ENCODE data around the gene MYH9.
A peak's percentile ranks its signal among the peaks of the same experiment; 100 is the strongest.
"Not testable (repeated sequence)": the region's sequence is repeated elsewhere in the genome, so short reads cannot be mapped to it uniquely, and the experiment has no call there.

The MYH9 gene

DNA sequence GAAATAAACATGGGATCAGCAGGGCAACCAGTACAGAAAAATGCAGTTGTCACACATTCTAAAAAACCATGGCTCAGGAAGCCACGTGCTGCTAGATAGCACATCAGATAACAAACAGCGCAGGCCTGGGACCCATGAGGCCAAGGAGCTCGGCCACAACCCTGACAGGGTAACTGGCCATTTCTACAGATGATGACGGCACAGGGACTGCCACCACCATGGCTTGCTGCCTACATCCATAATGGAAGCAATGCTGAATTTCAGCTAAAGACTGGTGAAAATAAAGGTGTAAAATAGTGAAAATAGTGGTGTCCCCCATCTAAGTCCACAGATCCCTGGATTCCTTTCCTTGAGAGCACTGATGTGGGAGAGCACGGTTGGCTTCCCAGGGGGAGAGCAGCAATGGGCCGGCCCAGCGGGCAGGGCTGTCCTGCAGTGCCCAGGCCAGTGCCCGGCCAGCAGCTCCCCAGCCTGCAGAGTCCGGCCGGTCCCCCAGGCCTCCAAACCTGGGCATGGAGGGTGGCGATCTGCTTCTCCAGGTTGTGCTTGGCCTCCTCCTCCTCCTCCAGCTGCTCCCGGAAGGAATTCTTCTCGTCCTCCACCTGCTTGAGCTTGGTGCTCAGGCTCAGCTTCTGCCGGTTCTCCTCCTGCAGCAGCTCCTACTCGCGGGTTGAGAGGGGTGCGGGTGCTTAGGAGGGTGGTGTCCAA is 94.8 kb downstream of the MYH9 start:
- DNase-seq (ENCODE audit: low read depth in 2 of 2) = no peak

DNA sequence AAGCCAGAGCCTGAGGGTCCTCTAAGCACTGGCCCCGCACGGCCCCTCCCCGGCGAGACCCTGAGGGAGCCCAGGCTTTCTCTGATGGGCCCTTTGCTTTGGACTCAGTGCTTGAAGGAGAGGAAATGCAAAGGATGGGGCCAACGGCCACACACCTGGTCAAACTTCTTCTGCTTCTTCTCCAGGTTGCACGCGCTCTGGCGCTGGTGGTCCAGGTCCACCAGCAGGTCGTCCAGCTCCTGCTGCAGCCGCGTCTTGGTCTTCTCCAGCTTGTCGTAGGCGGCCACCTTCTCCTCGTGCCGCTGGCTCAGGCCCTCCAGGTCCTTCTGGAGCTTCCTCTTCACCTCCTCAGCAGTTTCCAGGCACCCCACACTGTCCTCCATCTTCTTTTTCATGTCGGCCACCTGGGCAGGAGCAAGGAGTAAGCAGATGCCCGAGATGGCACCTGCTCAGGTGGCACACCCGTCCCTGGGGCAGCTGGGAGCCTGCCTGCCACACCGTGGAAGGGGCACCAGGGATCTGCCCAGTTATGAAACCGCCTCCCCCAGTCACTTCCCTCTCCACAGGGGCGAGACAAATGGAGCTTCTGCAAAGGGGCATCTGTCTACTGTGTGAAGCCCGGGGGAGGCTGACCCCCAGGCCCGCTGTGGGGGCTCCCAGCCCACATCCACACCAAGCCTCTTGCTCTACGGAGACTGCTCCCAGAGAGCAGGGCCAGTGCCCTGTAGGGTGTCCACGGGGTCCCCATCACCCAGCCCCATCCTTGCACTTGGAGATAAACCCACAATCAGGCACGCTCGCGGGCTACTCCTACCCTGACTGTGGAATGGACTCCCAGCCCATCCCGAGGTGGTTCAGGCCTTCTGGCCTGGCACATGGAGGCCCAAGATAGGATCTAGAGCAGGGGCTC is 95.7 kb downstream of the MYH9 start:
- no peak for DNase-seq (ENCODE audit: low read depth in 2 of 2)

DNA sequence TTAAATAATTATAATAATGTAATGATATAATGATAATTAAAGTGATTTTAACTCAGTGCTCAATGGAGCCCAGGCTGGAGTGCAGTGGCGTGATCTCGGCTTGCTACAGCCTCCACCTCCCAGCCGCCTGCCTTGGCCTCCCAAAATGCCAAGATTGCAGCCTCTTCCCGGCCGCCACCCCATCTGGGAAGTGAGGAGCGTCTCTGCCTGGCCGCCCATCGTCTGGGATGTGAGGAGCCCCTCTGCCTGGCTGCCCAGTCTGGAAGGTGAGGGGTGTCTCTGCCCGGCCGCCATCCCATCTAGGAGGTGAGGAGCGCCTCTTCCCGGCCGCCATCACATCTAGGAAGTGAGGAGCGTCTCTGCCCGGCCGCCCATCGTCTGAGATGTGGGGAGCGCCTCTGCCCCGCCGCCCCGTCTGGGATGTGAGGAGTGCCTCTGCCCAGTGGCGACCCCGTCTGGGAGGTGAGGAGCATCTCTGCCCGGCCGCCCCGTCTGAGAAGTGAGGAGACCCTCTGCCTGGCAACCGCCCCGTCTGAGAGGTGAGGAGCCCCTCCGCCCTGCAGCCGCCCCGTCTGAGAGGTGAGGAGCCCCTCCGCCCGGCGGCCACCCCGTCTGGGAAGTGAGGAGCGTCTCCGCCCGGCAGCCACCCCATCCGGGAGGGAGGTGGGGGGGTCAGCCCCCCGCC is 97.2 kb downstream of the MYH9 start:
- DNase-seq (ENCODE audit: low read depth in 2 of 2) = not testable (repeated sequence)

DNA sequence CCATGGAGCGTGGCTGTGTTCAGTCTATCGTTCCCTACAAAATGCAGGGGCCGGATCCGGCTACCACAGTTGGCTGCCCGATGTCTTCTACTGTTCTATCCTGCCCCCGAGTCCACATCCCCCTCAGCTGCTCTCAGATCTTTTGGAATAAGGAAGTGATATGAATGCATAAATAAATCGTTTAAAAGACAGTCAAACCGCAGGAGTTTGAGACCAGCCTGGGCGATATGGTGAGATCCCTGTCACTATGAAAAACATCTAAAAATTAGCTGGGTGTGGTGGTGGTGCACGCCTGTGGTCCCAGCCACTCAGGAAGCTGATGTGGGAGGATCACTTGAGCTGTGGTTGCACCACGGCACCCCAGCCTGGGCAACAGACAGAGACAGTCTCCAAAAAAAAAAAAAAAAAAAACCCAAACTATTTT is 97.8 kb downstream of the MYH9 start:
- DNase-seq (ENCODE audit: low read depth in 2 of 2) = not testable (repeated sequence)

DNA sequence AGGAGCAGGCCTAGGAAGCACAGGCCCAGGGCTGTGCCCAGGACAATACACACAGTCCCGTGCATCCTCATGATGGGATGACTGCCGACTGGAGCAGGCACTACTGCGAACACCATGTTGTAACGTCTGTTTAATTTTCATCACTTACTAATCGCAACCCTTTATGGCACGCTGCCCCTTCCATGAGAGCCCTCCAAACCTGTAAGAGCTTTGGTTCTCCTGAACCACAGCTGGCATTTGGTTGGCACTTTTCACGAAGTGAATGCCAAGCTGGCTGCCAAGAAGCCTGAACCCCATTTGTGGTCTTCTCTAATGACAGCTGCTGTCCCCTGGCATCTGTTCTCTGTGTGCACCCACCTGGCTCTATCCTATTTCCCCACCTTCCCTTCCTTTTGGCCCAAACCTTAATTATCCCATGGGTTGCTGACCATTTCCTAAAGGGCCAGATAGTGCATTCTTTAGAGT is 98.3 kb downstream of the MYH9 start:
- no peak for DNase-seq (ENCODE audit: low read depth in 2 of 2)

DNA sequence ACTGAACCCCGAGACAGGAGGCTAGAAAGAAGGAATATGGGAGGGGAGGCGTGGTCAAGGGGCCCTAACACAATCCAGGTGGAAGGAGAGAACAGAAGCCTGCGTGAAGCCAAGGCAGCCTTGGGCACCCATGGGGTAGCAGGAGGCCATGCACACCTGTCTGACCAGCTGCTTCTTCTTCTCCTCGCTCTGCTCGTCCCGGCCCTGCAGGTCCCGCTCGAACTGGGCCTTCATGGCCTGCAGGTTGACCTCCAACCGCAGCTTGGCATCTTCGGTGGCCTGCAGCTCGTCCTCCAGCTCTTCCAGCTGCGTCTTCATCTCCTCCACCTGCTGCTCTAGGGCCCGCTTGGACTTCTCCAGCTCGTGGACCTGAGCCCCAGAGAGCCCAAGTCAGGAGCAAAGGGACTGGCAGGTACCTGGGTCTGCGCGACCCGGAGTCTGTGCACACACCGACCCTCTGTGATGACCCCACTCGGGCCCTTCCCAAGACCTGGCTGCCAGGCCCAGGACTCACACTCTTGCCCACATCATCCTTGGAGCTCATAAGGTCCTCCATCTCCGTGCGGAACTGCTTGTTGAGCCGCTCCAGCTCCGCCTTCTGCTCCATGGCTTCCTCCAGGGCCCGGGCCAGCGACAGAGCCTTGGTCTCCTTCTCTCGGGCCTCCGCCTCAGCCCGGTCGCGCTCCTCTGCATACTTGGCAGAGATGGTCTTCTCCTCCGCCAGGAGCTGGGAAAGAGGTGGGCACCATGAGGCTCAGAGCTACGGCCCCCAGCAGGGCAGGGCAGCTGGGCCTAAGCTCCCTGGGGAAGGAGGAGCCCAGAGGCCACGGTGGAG is 99.0 kb downstream of the MYH9 start:
- no peak for DNase-seq (ENCODE audit: low read depth in 2 of 2)

DNA sequence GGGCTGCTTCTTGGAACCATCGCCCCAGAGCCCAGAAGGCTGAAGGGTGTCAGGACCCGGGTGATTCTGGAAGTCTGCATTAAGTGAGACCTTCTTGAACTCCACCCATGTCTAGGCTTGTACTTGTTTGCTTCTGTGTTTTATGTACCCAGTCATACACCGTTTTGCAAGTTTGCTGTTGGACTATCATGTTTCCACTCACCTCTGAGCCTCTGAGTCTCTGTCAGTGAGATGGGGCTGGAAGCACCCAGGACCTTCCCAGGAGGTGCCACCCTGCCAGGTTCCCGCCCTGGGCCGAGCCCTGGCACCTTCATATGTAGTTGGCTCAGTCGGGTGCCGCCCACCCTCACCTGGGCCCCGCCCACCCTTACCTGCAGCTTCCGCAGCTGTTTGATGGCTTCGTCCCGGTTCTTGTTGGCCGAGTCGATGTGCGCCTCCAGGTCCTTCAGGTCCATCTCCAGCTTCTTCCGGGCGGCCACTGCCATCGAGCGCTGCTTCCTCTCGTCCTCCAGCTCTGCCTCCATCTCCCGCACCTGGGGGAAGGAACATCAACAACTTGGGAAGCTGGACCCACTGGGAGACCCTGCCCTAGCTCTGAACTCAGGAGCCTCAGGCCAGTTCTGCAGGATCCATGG is 99.8 kb downstream of the MYH9 start:
- no peak for DNase-seq (ENCODE audit: low read depth in 2 of 2)

DNA sequence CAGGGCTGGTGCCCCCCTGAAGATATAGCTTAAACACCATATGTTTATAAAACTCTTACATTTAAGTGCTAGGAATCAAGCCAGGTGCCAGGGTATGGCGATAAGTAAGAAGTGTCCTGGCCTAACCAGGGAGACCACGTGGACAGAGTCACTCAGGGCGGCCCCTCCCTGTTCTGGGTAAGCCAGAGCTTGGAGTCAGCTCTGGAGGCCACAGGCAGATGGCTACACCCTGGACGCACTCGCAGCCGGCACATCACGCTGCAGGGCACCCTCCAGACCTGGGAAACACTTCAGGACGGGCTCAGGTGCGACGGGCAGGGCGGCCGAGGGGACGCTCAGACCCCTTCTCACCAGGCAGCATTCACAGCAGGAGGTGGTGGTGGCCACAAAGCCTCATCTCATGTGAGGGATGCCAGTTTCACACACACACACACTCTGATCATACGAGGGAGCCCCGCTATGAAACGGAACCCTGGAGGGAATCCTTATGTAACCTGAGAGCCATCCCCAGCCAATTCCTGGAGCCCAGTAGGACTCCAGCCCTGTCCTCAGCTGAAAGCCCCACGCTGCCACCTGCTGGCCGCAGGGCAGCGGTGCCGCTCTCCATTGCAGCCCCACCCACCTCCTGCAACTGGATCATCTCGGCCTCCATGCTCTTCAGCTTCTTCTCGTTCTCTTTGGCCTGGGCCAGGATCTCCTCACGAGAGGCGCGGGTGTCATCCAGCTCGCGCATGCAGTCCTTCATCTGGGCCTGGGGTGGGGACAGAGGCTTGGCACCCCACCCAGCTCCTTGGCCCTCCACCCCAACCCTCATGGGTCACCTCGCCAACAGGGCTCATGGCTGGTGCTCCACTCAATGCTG is 101.4 kb downstream of the MYH9 start:
- DNase-seq (ENCODE audit: low read depth in 2 of 2) = peak; percentile 34 to 42

DNA sequence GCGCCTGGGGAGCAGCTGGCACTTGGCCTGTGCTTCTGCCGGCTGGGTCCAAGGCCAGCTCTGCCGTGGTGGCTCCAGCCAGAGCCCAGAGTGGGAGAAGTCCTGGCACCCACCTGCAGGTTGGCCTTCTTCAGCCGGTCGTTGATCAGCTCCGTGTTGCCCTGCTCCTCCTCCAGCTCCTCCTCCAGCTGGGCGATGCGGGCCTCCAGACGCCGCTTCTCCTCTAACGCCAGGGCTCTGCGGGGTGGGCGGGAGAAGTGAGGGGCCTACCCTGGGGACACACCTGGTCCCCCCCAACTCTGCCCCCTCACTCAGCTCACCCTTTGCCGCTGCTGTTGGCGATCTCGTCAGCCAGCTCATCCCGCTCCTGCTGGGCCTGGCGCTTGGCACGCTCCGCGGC is 102.2 kb downstream of the MYH9 start:
- DNase-seq (ENCODE audit: low read depth in 2 of 2) = no peak

DNA sequence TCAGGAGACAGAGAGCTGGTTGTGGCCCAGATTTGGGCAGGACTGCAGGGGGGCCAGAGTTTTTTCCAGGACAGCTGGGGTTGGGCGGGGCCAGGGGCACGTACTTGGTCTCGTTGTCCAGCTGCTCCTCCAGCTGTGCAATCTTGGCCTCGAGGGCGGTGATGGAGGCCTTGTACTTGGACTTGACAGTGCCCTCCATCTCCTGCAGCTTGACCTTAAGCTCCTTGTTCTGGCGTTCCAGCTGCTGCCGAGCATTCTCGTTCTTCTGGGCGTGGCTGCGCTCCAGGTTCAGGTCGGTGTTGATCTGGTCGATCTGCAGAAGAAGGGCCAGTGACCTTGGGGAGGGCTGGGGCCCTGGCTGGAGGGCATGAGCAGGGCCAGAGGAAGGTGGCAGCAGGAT is 102.8 kb downstream of the MYH9 start:
- no peak for DNase-seq (ENCODE audit: low read depth in 2 of 2)

DNA sequence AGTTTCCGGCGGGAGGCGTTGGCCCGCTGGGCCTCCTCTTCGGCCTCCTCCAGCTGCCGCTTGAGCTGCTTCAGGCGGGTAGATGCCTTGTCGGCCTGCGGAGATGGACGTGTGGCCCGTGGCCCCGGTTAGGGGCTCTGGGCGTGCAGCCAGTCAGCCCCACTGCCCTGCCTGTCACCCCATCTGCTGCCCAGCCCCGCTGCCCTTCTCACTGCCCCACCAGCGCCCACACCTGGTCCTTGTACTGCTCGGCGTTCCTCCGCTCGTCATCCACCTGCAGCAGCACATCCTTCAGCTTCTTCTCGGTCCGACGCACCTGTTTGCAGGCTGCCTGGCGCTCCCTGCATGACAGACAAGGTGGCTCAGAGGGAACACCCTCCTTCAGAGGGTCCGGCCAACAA is 103.6 kb downstream of the MYH9 start:
- DNase-seq (ENCODE audit: low read depth in 2 of 2) = no peak

DNA sequence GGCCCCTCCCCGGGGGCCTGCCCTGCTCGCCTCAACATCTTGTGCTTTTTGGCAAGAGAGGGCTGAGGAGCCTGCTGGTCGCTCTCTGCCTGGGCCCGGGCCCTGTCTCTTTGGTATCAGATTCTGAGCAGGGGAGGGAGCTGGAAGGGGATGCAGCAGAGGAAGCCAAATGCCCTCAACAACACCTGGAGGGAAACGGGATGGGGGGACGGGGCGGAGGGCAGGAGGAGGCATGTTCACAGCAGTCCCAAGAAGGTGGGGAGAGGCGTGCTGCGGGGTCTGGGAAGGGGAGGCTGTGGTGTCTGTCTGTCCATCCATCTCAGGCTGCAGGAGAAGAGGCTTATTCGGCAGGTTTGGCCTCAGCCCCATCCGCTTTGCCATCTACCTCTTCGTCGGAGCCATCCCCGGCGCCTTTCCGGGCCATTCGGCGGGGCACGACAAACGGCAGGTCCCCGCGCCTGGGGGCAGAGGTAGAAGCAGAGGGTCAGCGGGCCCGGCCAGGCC is 105.4 kb downstream of the MYH9 start:
- no peak for DNase-seq (ENCODE audit: low read depth in 2 of 2)

DNA sequence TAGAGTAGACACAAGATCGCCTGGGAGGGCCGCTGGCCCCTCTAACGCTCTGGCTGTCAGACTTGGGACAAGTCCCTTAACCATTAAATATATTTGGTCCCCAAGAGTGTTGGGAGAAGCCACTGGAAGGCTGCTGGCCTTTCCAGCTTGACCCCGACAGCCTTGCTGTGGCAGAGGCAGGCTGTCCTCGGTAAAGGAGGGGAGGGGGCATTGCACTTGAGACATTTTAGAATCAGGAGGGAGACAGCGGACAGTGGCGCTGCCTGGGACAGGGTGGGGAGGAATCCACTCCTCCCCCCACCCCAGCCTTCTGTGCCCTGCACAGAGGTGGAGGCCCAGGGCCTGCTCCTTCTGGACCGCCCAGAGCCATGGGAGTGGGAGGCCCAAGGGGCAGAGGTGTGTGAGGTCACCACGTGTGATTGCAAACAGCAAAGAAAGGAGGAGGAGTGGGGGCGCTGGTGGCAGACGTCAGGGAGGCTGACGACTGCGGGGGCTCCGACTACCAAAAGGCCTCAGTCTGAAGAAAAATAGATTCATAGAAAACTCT is 105.9 kb downstream of the MYH9 start:
- no peak for DNase-seq (ENCODE audit: low read depth in 2 of 2)

DNA sequence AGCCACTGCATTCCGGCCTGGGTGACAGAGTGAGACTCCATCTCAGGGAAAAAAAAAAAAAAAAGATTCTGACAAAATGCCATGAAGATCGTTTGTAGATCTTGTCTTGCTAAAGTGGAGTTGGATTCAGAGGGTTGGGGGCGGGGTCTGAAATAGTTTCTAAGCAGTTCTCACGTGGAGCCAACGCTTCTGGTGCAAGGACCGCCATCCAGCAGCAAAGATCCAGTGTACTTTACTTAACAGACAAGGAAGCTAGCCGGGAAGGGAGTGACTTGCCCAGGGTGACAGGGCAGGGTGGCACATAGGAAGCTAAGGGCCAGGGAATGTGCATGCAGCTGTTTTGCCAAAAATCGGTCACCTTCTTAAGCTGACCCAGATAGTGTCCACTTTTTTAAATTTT is 107.4 kb downstream of the MYH9 start:
- DNase-seq (ENCODE audit: low read depth in 2 of 2) = no peak

DNA sequence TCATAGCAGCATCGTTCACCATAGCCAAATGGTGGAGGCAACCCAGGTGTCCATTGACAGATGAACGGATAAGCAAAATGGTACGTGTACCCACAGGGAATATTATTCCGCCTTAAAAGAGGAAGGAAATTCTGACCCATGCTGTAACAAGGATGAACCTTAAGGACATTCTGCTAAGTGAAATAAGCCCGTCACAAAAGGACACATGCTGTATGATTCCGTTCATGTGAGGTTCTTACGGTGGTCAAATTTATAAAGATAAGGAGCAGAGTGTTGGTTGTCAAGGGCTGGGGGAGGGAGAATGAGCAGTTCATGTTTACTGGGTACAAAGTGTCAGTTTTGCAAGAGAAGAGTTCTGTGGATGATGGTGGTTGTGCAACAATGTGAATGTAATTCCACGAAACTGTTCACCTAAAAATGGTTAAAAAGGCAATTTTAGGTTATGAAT is 108.5 kb downstream of the MYH9 start:
- DNase-seq (ENCODE audit: low read depth in 2 of 2) = no peak

DNA sequence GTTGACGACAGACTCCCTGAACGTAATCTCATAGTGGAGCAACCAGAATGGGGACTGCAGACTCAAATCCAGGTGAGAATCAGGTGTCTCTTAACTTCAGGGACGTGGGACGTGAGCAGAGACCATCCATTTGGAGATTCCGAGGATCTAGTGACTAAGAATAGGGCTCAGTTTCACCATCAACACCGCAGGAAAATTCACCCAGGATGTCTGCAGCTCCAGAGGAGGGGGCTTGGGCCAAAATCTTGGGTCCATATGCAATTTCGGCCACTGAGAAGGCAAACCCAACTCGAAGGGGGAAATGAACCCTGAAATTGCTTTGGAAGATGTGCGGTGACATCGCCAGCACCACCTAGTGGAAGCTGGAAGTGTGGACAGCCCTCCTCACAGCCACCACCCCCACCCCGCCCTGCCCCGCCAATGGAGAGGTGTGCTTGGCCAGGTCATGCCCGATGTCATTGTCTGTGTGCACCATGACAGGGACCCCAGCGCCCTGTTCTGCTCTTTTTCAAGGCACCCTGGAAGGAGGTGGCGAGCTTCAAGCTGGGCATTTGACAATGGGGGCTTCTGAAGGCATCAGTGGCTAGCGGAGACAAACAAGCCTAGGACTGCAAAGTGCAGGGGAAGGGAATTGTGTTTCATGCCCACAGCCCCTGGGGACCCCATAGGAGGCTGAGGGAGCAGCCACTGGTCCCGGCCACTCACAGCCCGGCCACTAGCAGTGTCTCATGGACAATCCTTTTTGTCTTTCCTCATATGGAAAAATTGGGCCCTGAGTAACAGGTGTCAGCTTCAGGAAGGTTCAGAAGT is 110.1 kb downstream of the MYH9 start:
- DNase-seq (ENCODE audit: low read depth in 2 of 2) = peak in 1 of 2 experiments; percentile 39

DNA sequence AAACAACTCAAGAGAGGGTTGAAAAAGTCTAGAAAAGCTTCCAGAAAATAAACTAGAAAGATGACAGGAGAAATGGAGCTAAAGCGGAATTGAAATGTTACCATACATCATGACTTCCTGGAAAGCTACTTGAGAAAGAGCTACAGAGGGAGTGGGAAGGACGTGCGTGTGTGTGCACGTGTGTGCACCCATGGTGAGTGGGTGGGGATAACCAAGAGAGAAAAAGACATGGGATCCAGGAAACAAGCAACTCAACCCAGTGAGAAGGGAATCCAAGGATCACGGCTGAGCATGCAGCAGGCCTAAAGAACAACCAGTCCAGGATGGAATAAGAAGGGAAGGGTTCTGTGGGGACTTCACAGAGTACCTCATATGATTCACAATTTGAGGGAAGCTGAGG is 113.2 kb downstream of the MYH9 start:
- no peak for DNase-seq (ENCODE audit: low read depth in 2 of 2)

DNA sequence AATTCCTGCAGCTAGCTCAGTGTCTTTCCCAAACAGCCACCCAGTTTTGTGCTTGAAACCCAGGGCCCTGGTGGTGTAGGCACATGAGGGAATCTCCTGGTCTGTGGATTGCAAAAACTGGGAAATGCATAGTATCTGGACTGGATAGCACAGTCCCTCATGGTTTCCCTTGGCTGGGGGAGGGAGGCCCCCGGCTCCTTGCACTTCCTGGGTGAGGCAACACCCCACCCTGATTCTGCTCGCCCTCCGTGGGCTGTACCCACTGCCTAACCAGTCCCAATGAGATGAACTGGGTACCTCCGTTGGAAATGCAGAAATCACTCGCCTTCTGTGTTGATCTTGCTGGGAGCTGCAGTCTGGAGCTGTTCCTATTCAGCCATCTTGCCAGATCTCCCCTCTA is 115.8 kb downstream of the MYH9 start:
- not testable (repeated sequence) for DNase-seq (ENCODE audit: low read depth in 2 of 2)

DNA sequence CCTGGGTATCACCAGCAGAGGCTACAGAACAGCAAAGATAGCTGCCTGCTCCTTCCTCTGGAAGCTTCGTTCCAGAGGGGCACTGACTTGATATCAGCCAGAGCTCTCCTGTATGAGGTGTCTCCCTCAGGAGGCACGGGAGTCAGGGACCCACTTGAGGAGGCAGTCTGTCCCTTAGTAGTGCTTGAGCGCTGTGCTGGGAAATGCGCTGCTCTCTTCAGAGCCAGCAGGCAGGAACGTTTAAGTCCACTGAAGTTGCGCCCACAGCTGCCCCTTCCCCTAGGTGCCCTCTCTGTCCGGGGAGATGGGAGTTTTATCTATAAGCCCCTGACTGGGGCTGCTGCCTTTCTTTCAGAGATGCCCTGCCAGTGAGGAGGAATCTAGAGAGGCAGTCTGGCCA is 116.5 kb downstream of the MYH9 start:
- not testable (repeated sequence) for DNase-seq (ENCODE audit: low read depth in 2 of 2)
